Brain microvascular endothelial cell (primary cell): ENCODE data around the gene TOM1L2.

Experiments used
- DNase-seq: peaks from one replicate; pipeline ENCODE4 v3.0.0-alpha.2; 2020
- H3K27ac ChIP-seq: fragments of 250-450 bp; sonication (Bioruptor Pico); 2 replicates; pipeline ENCODE4 v1.5.1; 2020; ENCODE audit warnings: mild to moderate bottlenecking, moderate library complexity
- H3K27me3 ChIP-seq: fragments of 250-450 bp; sonication (Bioruptor Pico); replicated peaks from 2 replicates; pipeline ENCODE4 v1.5.1; 2020; ENCODE audit warnings: mild to moderate bottlenecking
- H3K36me3 ChIP-seq: fragments of 250-450 bp; sonication (Bioruptor Pico); replicated peaks from 2 replicates; pipeline ENCODE4 v1.5.1; 2020; ENCODE audit warnings: mild to moderate bottlenecking
- H3K4me3 ChIP-seq: 2 replicates; pipeline ENCODE4 v1.5.1; 2011; ENCODE audit warnings: low read depth, mild to moderate bottlenecking, control low read depth, low read length, moderate library complexity
- CTCF ChIP-seq: IDR thresholded peaks from 2 replicates; pipeline ENCODE4 v1.5.1; 2011; ENCODE audit warnings: low read depth, mild to moderate bottlenecking, moderate library complexity, low read length, control low read depth, inconsistent platforms; ENCODE audit errors: missing control alignments
- in situ Hi-C: cut with HindIII; loops from 2 replicates; pipeline ENCODE4 v1.10.0; 2017; ENCODE audit warnings: low sequenced_read_pairs, low pct_ligation_motif_present

Gene TOM1L2

GRCh38 chr17:17934214-17934613, 38.0 kb downstream of the TOM1L2 start:
- no peaks in the 10 kb centered on the region for H3K27me3 ChIP-seq
- H3K36me3 ChIP-seq = no peaks in the 10 kb centered on the region
- H3K27ac ChIP-seq = no peak overlapping the region
- no peak for TF ChIP-seq CTCF
- in situ Hi-C loops = no loop called here
- H3K4me3 ChIP-seq = no peak overlapping the region
- DNase-seq = no peak

DNA sequence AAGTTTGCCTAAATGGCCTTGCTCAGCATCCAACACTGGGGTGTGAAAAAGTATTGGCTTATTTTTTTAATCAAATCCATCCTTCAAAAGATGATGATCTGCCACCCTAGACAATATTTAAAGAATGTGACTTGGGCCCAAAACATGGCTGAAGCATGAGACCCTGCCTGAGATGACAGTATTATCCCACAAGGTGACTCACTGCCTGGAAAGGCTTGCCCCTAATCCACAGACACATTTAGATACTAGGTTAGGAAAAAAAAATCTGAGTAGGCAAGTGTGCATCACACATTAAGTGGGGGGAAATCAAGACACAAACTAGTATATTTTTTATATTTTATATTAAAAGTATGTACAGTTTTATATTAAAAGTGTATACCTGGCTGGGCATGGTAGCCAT, 38.4 kb downstream of the TOM1L2 start:
- no peaks in the 10 kb centered on the region for H3K27me3 ChIP-seq

DNA sequence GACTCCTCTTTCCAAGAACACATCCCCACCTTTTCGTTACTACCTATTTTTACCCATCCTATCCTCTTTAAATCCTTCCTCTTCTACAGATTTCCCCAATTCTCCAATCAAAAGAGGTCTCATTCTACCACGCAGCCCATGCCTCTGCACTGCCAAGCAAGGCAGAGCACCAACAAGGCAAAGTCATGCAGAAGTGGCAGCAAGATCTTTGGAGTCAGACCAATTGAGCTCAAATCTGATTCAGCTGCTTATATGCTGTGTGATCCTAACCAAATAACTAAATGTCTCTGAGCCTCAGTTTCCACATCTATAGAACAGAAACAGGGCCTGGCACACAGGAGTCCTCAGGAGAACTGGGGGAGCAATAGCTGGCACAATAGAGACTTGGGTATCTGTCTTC, 41.0 kb downstream of the TOM1L2 start:
- Histone ChIP-seq H3K27ac (no peak overlapping the region), H3K4me3 (no peak overlapping the region), H3K36me3 (no peaks in the 10 kb centered on the region), H3K27me3 (no peaks in the 10 kb centered on the region)
- in situ Hi-C loops = no loop called here
- no peak for TF ChIP-seq CTCF
- DNase-seq = no peak

More for the DNA sequence above, 38.4 kb downstream of the TOM1L2 start:
- in situ Hi-C loops = no loop called here
- H3K4me3 ChIP-seq = no peak overlapping the region
- DNase-seq = no peak
- H3K36me3 ChIP-seq = no peaks in the 10 kb centered on the region
- no peak overlapping the region for H3K27ac ChIP-seq
- no peak for TF ChIP-seq CTCF

- no peak overlapping the region for H3K4me3 ChIP-seq
- TF ChIP-seq CTCF = no peak
- no peaks in the 10 kb centered on the region for H3K36me3 ChIP-seq
- no peak overlapping the region for H3K27ac ChIP-seq
- no peak for DNase-seq
- in situ Hi-C loops = no loop called here
- no peaks in the 10 kb centered on the region for H3K27me3 ChIP-seq
These were observed 41.5 kb downstream of the TOM1L2 start for GRCh38 chr17:17930674-17931073.

DNA sequence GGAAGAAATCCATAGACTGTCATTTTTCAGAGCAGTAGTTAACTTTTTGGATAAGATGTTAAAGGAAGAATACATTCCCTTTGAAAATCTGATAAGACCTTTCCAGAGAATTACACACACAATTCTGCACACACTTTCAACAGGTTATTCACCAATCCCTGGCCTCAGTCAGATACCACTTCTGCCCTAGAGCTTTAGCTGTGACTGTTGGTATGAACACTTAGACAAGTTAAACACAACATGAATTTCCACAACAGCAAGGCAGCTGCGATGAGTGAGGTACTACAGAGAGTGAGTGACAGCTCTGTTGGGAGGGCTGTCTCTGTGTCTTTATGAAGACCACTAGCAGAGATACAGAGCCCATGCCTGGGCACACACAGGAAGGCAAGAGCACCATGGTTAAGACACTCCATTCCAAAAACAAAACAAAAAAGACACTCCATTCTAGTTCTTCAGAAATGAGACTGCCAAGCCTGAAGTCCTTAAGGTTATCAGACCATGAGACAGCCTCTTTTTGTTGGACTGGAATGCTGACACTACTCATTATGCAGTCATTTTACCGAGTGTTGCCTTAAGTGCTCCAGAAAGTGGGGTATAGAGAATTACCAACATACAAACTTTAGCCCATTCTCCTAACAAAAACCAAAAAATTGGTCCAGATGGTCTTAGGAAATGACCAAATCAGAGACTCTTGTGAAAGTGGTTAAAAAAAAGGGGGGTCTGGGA, 42.4 kb downstream of the TOM1L2 start:
- no peak for DNase-seq
- TF ChIP-seq CTCF = no peak
- Histone ChIP-seq H3K27ac (no peak overlapping the region), H3K36me3 (no peaks in the 10 kb centered on the region), H3K27me3 (no peaks in the 10 kb centered on the region), H3K4me3 (no peak overlapping the region)
- in situ Hi-C loops = no loop called here
